HG03066 (cell line): ENCODE results near the gene MDH2.
"Not testable (repeated sequence)": the region's sequence is repeated elsewhere in the genome, so short reads cannot be mapped to it uniquely, and the experiment has no call there.

Source experiments
- ATAC-seq: cut with Tn5 transposase; IDR thresholded peaks from one replicate; pipeline ENCODE4 v1.9.1; 2021; ENCODE audit warnings: low read depth; ENCODE audit not compliant: unreplicated experiment

Gene MDH2

GRCh38 chr7:76106130-76106529, 58.2 kb downstream of the MDH2 start:
- ATAC-seq: not testable (repeated sequence)

GRCh38 chr7:76106893-76107292, 59.0 kb downstream of the MDH2 start:
- no peak for ATAC-seq

- ATAC-seq: no peak
Observed at GRCh38 chr7:76108540-76109233, 60.8 kb downstream of the MDH2 start.

GRCh38 chr7:76113042-76113630, 65.2 kb downstream of the MDH2 start:
- not testable (repeated sequence) for ATAC-seq

- ATAC-seq: not testable (repeated sequence)
Observed at GRCh38 chr7:76114742-76115141, 66.8 kb downstream of the MDH2 start.
